HepG2 (cell line): Measurements from ENCODE around the gene UBXN1. TPM values are rescaled to one million over a fixed set of nuclear protein-coding genes. Genes with fewer than 3 reads are reported as not detected.

Source experiments
- ATAC-seq: fragments of 200-7000 bp; cut with Tn5 transposase; 3 replicates; pipeline ENCODE4 v1.9.1; 2020; ENCODE audit warnings: mild to moderate bottlenecking, moderate library complexity
- BruUV-seq: library from RNA; stranded (reverse); fragments of 400-500 nt; replicated peaks from 2 replicates; lab custom pipeline; 2021; lab: Mats Ljungman, UMichigan
- CTCF ChIA-PET: fragments of 300-600 bp; formaldehyde crosslinking; extraction: SDS; loops from one replicate; lab custom pipeline; 2021; ENCODE audit warnings: low total read pairs, inconsistent platforms, low intra/inter-chr PET ratio; lab: Yijun Ruan, JAX
- POLR2A ChIA-PET: fragments of 350-600 bp; sonication (Branson Sonifier 250); formaldehyde crosslinking; loops from one replicate; lab custom pipeline; 2020; ENCODE audit warnings: antibody characterized with exemption, inconsistent platforms; lab: Yijun Ruan, JAX
- DNase-seq: peaks from one replicate; pipeline ENCODE4 v3.0.0-alpha.2; 2015; ENCODE audit warnings: low spot score
- FAIRE-seq: peaks from 3 replicates; lab custom pipeline; 2011; peaks lifted over from hg19 to GRCh38; lab: Jason Lieb, UNC
- H2AFZ ChIP-seq: one replicate; pipeline ENCODE4 v1.6.1; 2011; ENCODE audit warnings: low read length, inconsistent platforms
- H3K27ac ChIP-seq: fragments of 300-600 bp; 3 replicates; pipeline ENCODE4 v1.8.0; 2011; ENCODE audit warnings: mixed run types, mild to moderate bottlenecking, mixed read lengths, low read length, inconsistent platforms; ENCODE audit not compliant: insufficient read depth; ENCODE audit errors: extremely low read length
- H3K27me3 ChIP-seq, 2 experiments: fragments of 200-600 bp in 1 of 2; 2 replicates in 1 of 2; 3 replicates in 1 of 2; pipeline versions ENCODE4 v1.6.0 to v1.8.0; 2011; ENCODE audit warnings: low read length in 2 of 2, mild to moderate bottlenecking in 2 of 2, moderate library complexity in 2 of 2, inconsistent platforms in 1 of 2; ENCODE audit not compliant: insufficient read depth in 2 of 2, control insufficient read depth in 1 of 2
- H3K36me3 ChIP-seq, 2 experiments: fragments of 200-600 bp in 1 of 2; replicated peaks in 1 of 2; 2 replicates in 1 of 2; 3 replicates in 1 of 2; pipeline versions ENCODE4 v1.5.1 to v1.8.0; 2011; ENCODE audit warnings: low read length in 2 of 2, inconsistent platforms in 1 of 2; ENCODE audit not compliant: insufficient read depth in 2 of 2, control insufficient read depth in 1 of 2
- H3K4me1 ChIP-seq: 2 replicates; pipeline ENCODE4 v1.5.1; 2012; ENCODE audit warnings: low read length, inconsistent platforms; ENCODE audit not compliant: insufficient read depth
- H3K4me2 ChIP-seq: 2 replicates; pipeline ENCODE4 v1.6.0; 2011; ENCODE audit warnings: low read depth, low read length, inconsistent platforms
- H3K4me3 ChIP-seq, 3 experiments: fragments of 200-600 bp in 1 of 3; sonication (generic), shearing (Covaris generic) in 1 of 3; replicated peaks in 1 of 3; 2 replicates each; pipeline ENCODE4 v1.5.1; 2011 to 2016; ENCODE audit warnings: low read length in 3 of 3, inconsistent platforms in 2 of 3, low read depth in 2 of 3, mild to moderate bottlenecking in 2 of 3, control low read depth in 1 of 3, mixed read lengths in 1 of 3; ENCODE audit not compliant: insufficient read depth in 1 of 3
- H3K79me2 ChIP-seq: one replicate; pipeline ENCODE4 v1.6.1; 2011; ENCODE audit warnings: low read length, inconsistent platforms; ENCODE audit not compliant: insufficient read depth
- H3K9ac ChIP-seq: 2 replicates; pipeline ENCODE4 v1.6.0; 2011; ENCODE audit warnings: mild to moderate bottlenecking, low read depth, low read length, inconsistent platforms; ENCODE audit not compliant: insufficient read depth
- H3K9me3 ChIP-seq: 2 replicates; pipeline ENCODE4 v1.5.1; 2012; ENCODE audit warnings: mild to moderate bottlenecking, low read length
- H4K20me1 ChIP-seq: 2 replicates; pipeline ENCODE4 v1.6.0; 2011; ENCODE audit warnings: inconsistent platforms, mild to moderate bottlenecking, low read length, moderate library complexity; ENCODE audit not compliant: insufficient read depth
- ARHGAP35 ChIP-seq: sonication (generic); formaldehyde crosslinking; IDR thresholded peaks from 2 replicates; pipeline ENCODE4 v1.9.0; 2022; ENCODE audit warnings: mild to moderate bottlenecking, inconsistent platforms, moderate library complexity, missing genetic modification reagents, borderline replicate concordance
- ATF7-NPFF ChIP-seq: sonication (generic); formaldehyde crosslinking; IDR thresholded peaks from 2 replicates; pipeline ENCODE4 v1.8.1; 2023; ENCODE audit warnings: mild to moderate bottlenecking, low read depth, missing genetic modification reagents, moderate library complexity
- CREM ChIP-seq, 2 experiments: sonication (generic) in 1 of 2; formaldehyde crosslinking in 1 of 2; IDR thresholded peaks; 2 replicates each; pipeline versions ENCODE4 v1.4.0 to v1.6.1; 2016 to 2020; ENCODE audit warnings: antibody characterized with exemption in 1 of 2, mild to moderate bottlenecking in 1 of 2, missing genetic modification reagents in 1 of 2
- EZH2 ChIP-seq: conservative IDR thresholded peaks from 2 replicates; pipeline ENCODE4 v1.6.1; 2012; ENCODE audit warnings: mild to moderate bottlenecking, low read depth, low read length, moderate library complexity
- GFI1 ChIP-seq: sonication (generic); formaldehyde crosslinking; IDR thresholded peaks from 2 replicates; pipeline ENCODE4 v1.5.0; 2020; ENCODE audit warnings: missing genetic modification reagents, mild to moderate bottlenecking, borderline replicate concordance
- HNF4A ChIP-seq: sonication (generic); formaldehyde crosslinking; IDR thresholded peaks from 2 replicates; pipeline ENCODE4 v1.4.0; 2020; ENCODE audit warnings: missing genetic modification reagents
- THYN1 ChIP-seq: sonication (generic); formaldehyde crosslinking; IDR thresholded peaks from 2 replicates; pipeline ENCODE4 v1.8.1; 2023; ENCODE audit warnings: low read depth, mild to moderate bottlenecking, moderate library complexity, missing genetic modification reagents, borderline replicate concordance
- ZC3H13 ChIP-seq: sonication (generic); formaldehyde crosslinking; IDR thresholded peaks from 2 replicates; pipeline ENCODE4 v1.8.1; 2023; ENCODE audit warnings: mild to moderate bottlenecking, missing genetic modification reagents, moderate library complexity
- ZNF343 ChIP-seq: sonication (generic); formaldehyde crosslinking; IDR thresholded peaks from 2 replicates; pipeline ENCODE4 v1.4.0; 2020; ENCODE audit warnings: mild to moderate bottlenecking, missing genetic modification reagents
- ZNF605 ChIP-seq: sonication (generic); formaldehyde crosslinking; IDR thresholded peaks from 2 replicates; pipeline ENCODE4 v1.8.0; 2022; ENCODE audit warnings: mild to moderate bottlenecking, missing genetic modification reagents
- WGBS: methylation state at CpG from one replicate; pipeline ENCODE4 v1.1.6; 2017; ENCODE audit warnings: low lambda C conversion rate; 5-methylcytosine and 5-hydroxymethylcytosine counted together
- in situ Hi-C: cut with HindIII; loops from 2 replicates; pipeline ENCODE4 v1.10.0; 2017; ENCODE audit warnings: low pct_unique_long_range_greater_than_20kb; ENCODE audit not compliant: extremely low pct_ligation_motif_present
- intact Hi-C: fragments of 100-400 bp; cut with micrococcal nuclease; formaldehyde crosslinking; loops from one replicate; pipeline ENCODE4 v1.10.0; 2022; ENCODE audit not compliant: unreplicated experiment
- polyA plus RNA-seq, 8 experiments: library from polyadenylated mRNA; depleted of rRNA in 3 of 8; stranded (reverse) in 7 of 8; unstranded in 1 of 8; fragments of >200 nt; fragmentation: Illumina TruSeq in 4 of 8; extraction: Trizol in 4 of 8; gene quantifications; 2 replicates each; pipeline versions ENCODE4 v1.2.1 to v1.2.3, GENCODE V29; 2011 to 2016; ENCODE audit warnings: low read depth in 4 of 8, missing spikeins in 1 of 8, mixed read lengths in 1 of 8; ENCODE audit not compliant: insufficient read depth in 1 of 8
- total RNA-seq, 5 experiments: library from RNA; depleted of rRNA; stranded (reverse); fragments of >200 nt; fragmentation: Illumina TruSeq; extraction: Trizol; gene quantifications; 2 replicates each; pipeline ENCODE4 v1.2.3, GENCODE V29; 2016; ENCODE audit warnings: low read depth in 1 of 5
- TF ChIP-seq, protein P1 (sequence below): sonication (generic); formaldehyde crosslinking; IDR thresholded peaks from 2 replicates; pipeline ENCODE4; 2020; ENCODE audit warnings: missing genetic modification reagents, mild to moderate bottlenecking, borderline replicate concordance
- TF ChIP-seq, protein P2 (sequence below), 2 experiments: sonication (generic) in 1 of 2; formaldehyde crosslinking in 1 of 2; IDR thresholded peaks; 2 replicates each; pipeline versions ENCODE4 v1.4.0 to v1.6.1; 2016 to 2020; ENCODE audit warnings: borderline replicate concordance in 1 of 2, low read depth in 1 of 2, mild to moderate bottlenecking in 1 of 2, missing genetic modification reagents in 1 of 2
- TF ChIP-seq, protein P3 (sequence below): IDR thresholded peaks from 2 replicates; pipeline ENCODE4 v1.6.1; 2016; ENCODE audit warnings: mild to moderate bottlenecking, missing biosample characterization, missing genetic modification reagents

UBXN1 gene
- total and polyA plus RNA-seq, 2 of the 13 experiments (the other 11 are each of a cell fraction or from before 2014, with no cell fraction given), result 47.5 to 52.4 TPM

DNA sequence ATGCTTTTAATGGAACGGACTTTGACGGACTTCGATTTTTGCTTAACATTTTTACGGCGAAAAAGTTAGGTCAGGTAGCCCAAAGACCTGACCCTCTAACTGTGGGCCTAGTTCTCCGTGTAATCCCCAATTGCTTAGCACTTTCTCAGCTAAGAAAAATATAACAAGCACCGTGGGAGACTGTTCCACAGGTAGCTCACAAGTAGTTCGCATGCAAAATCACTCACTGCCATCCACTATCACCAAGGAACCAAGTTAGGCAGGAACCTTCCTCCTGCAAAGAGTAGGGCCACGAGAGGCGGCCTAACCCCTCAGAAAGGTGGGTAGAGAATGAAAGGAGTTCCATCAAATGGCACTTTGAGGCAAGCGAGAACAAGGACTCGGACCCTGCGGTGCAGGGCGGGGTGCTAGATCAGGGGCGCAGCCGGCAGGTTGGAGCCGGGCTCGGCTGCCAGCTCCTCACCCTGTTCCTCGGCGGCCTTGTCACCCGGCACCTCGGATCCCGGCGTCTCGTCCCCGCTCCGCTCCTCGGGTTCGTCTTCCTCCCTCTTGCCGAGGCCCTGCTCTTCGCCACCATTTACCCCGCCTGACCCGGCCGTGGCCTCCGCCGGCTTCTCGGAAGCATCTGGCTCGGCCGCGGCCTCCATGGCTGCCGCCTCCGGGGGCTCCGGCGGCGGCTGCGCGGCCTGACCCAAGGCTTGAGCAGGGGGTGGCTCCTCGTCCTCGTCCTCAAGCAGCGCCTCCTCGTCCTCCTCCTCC lies 47.5 kb upstream of the UBXN1 start (continued):
- TF ChIP-seq, protein P1, sequence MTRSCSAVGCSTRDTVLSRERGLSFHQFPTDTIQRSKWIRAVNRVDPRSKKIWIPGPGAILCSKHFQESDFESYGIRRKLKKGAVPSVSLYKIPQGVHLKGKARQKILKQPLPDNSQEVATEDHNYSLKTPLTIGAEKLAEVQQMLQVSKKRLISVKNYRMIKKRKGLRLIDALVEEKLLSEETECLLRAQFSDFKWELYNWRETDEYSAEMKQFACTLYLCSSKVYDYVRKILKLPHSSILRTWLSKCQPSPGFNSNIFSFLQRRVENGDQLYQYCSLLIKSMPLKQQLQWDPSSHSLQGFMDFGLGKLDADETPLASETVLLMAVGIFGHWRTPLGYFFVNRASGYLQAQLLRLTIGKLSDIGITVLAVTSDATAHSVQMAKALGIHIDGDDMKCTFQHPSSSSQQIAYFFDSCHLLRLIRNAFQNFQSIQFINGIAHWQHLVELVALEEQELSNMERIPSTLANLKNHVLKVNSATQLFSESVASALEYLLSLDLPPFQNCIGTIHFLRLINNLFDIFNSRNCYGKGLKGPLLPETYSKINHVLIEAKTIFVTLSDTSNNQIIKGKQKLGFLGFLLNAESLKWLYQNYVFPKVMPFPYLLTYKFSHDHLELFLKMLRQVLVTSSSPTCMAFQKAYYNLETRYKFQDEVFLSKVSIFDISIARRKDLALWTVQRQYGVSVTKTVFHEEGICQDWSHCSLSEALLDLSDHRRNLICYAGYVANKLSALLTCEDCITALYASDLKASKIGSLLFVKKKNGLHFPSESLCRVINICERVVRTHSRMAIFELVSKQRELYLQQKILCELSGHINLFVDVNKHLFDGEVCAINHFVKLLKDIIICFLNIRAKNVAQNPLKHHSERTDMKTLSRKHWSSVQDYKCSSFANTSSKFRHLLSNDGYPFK, result no peak
- 0 out of 2 replicates have a peak, but pooled peaks have one; percentile 16 for TF ChIP-seq ZNF605
- TF ChIP-seq ARHGAP35 (CRISPR knock-in tag), result no peak
- no peak for TF ChIP-seq ATF7-NPFF (CRISPR knock-in tag)
- 0 out of 2 replicates have a peak, but pooled peaks have one; percentile 12 for TF ChIP-seq ZNF343 (CRISPR knock-in tag)

DNA sequence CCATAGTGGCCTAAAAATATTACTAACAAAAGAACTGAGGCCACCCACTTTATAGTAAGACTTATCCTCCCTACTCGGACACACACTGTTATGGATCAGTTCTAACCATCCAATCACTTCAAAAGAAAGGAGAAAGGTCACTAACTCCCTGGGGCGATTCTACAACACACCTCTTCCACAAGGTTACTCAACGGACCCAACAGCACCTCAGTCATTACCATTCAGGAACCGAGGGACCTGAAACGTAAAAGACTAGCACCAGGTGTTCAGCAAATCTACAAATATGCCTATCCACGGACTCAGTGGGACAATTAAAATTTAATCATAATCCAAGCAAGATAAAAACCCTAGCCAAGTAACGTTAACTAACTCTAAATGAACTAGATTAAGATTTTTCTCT lies 46.8 kb upstream of the UBXN1 start:
- POLR2A ChIA-PET, result interaction anchor here (0.9 to 5.0 kb wide), 12 partner anchors 14 to 134 kb away, joined by 3 to 80 read pairs (median 22); partner anchors contain the start of genes BSCL2, C11orf98, CSKMT and GNG3
- H4K20me1 ChIP-seq, result peaks cover 30% of the 10 kb centered on the region
- BruUV-seq, result TSS peak; percentile 43
- H3K9me3 ChIP-seq, result no peaks in the 10 kb centered on the region
- CTCF ChIA-PET, result no interaction called here
- H3K79me2 ChIP-seq, result peaks cover 75% of the 10 kb centered on the region
- H3K4me1 ChIP-seq, result peaks cover 48% of the 10 kb centered on the region
- FAIRE-seq (peak; percentile 44), ATAC-seq (no peak), DNase-seq (peak; percentile 42)
- in situ Hi-C loops, result no loop called here
- H3K4me3 ChIP-seq, result peak overlapping the region; percentile 85 to 94 (median 91)
- H3K4me2 ChIP-seq, result peak overlapping the region; percentile 85
- intact Hi-C loops, result loop anchor here (5.0 kb wide), 1 partner anchor 117 kb away; no protein-coding TSS in a partner anchor
- H3K27ac ChIP-seq, result peak overlapping the region; percentile 99
- no peak overlapping the region for H2AFZ ChIP-seq
- peak overlapping the region; percentile 95 for H3K9ac ChIP-seq
- WGBS, result 0% methylated on average over 7 of the region's 7 CpGs
- H3K36me3 ChIP-seq, result peaks cover 4 to 41% of the 10 kb centered on the region in 2 experiments
- peaks cover 0 to 3% of the 10 kb centered on the region in 2 experiments; a peak in 1 of 5 replicates for H3K27me3 ChIP-seq
- TF ChIP-seq, protein P2, sequence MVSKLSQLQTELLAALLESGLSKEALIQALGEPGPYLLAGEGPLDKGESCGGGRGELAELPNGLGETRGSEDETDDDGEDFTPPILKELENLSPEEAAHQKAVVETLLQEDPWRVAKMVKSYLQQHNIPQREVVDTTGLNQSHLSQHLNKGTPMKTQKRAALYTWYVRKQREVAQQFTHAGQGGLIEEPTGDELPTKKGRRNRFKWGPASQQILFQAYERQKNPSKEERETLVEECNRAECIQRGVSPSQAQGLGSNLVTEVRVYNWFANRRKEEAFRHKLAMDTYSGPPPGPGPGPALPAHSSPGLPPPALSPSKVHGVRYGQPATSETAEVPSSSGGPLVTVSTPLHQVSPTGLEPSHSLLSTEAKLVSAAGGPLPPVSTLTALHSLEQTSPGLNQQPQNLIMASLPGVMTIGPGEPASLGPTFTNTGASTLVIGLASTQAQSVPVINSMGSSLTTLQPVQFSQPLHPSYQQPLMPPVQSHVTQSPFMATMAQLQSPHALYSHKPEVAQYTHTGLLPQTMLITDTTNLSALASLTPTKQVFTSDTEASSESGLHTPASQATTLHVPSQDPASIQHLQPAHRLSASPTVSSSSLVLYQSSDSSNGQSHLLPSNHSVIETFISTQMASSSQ (IDR thresholded peaks at IDR 0.05; ENCODE audit: low read depth), result peak; percentile 14; the same call in 1 of the 2 replicates
- TF ChIP-seq, protein P2 (CRISPR knock-in tag; IDR thresholded peaks at IDR 0.05; ENCODE audit: borderline replicate concordance), result no peak
- TF ChIP-seq CREM (IDR thresholded peaks at IDR 0.05), result peak; percentile 24; the same call in 1 of the 2 replicates
- no peak for TF ChIP-seq CREM (CRISPR knock-in tag; IDR thresholded peaks at IDR 0.05)
- TF ChIP-seq ZC3H13, result 0 out of 2 replicates have a peak, but pooled peaks have one; percentile 40
- no peak for TF ChIP-seq EZH2
- TF ChIP-seq HNF4A, result no peak
- no peak for TF ChIP-seq GFI1
- no peak for TF ChIP-seq THYN1 (CRISPR knock-in tag)
- TF ChIP-seq, protein P3, sequence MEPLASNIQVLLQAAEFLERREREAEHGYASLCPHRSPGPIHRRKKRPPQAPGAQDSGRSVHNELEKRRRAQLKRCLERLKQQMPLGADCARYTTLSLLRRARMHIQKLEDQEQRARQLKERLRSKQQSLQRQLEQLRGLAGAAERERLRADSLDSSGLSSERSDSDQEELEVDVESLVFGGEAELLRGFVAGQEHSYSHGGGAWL, result no peak
